Panc1 (cell line): Measurements from ENCODE around the gene FABP7. TPM values are rescaled to one million over a fixed set of nuclear protein-coding genes. Genes with fewer than 3 reads are reported as not detected.

ENCODE experiments used
- ATAC-seq: fragments of 200-7000 bp; cut with Tn5 transposase; 2 replicates; pipeline ENCODE4 v1.9.1; 2020; ENCODE audit warnings: mild to moderate bottlenecking, moderate library complexity
- BruUV-seq: library from RNA; stranded (reverse); fragments of 400-500 nt; replicated peaks from 2 replicates; lab custom pipeline; 2021; lab: Mats Ljungman, UMichigan
- CTCF ChIA-PET: fragments of 300-600 bp; sonication (Branson Sonifier 250); formaldehyde crosslinking; loops from one replicate; lab custom pipeline; 2022; ENCODE audit warnings: antibody characterized with exemption; lab: Charles Lee
- POLR2A ChIA-PET: fragments of 300-600 bp; sonication (Branson Sonifier 250); formaldehyde crosslinking; loops from one replicate; lab custom pipeline; 2022; ENCODE audit warnings: antibody characterized with exemption; lab: Charles Lee
- DNase-seq: peaks from one replicate; pipeline ENCODE4 v3.0.0-alpha.2; 2010; ENCODE audit warnings: low read depth, low spot score
- H3K27ac ChIP-seq: 2 replicates; pipeline ENCODE4 v1.5.1; 2011; ENCODE audit warnings: mild to moderate bottlenecking, low read length, inconsistent platforms
- H3K27me3 ChIP-seq: fragments of 200-500 bp; sonication (Bioruptor generic); 2 replicates; pipeline ENCODE4 v1.6.0; 2014; ENCODE audit warnings: low read length, inconsistent platforms; ENCODE audit not compliant: control insufficient read depth, insufficient read depth
- H3K36me3 ChIP-seq: fragments of 200-500 bp; sonication (Bioruptor generic); 2 replicates; pipeline ENCODE4 v1.5.1; 2014; ENCODE audit warnings: inconsistent platforms, mild to moderate bottlenecking, low read length, moderate library complexity; ENCODE audit not compliant: control insufficient read depth, insufficient read depth
- H3K4me1 ChIP-seq: 2 replicates; pipeline ENCODE4 v1.5.1; 2011; ENCODE audit warnings: inconsistent platforms, mild to moderate bottlenecking, low read length, moderate library complexity; ENCODE audit not compliant: control insufficient read depth, insufficient read depth
- H3K4me3 ChIP-seq, 2 experiments: 2 replicates each; pipeline ENCODE4 v1.5.1; 2011 to 2012; ENCODE audit warnings: low read depth in 2 of 2, low read length in 2 of 2, mild to moderate bottlenecking in 2 of 2, inconsistent platforms in 1 of 2, moderate library complexity in 1 of 2
- H3K9me3 ChIP-seq: fragments of 200-500 bp; sonication (Bioruptor generic); 2 replicates; pipeline ENCODE4 v1.5.1; 2014; ENCODE audit warnings: low read depth, mild to moderate bottlenecking, inconsistent platforms, low read length, moderate library complexity; ENCODE audit not compliant: control insufficient read depth, insufficient read depth
- CTCF ChIP-seq: fragments of 450-650 bp; IDR thresholded peaks from 2 replicates; pipeline ENCODE4 v1.5.1; 2017; ENCODE audit warnings: mild to moderate bottlenecking
- POLR2AphosphoS5 ChIP-seq: IDR thresholded peaks from 2 replicates; pipeline ENCODE4 v1.6.1; 2012; ENCODE audit warnings: mild to moderate bottlenecking, low read depth, low read length, moderate library complexity
- REST ChIP-seq, 2 experiments: IDR thresholded peaks; 2 replicates each; pipeline ENCODE4 v1.6.1; 2011 to 2012; ENCODE audit warnings: low read depth in 2 of 2, control low read depth in 1 of 2, low read length in 1 of 2, mild to moderate bottlenecking in 1 of 2, moderate library complexity in 1 of 2; ENCODE audit not compliant: insufficient read depth in 1 of 2
- SIN3A ChIP-seq: IDR thresholded peaks from 2 replicates; pipeline ENCODE4 v1.6.1; 2012; ENCODE audit warnings: low read depth, mild to moderate bottlenecking, low read length, moderate library complexity, borderline replicate concordance; ENCODE audit not compliant: insufficient read depth
- TCF7L2 ChIP-seq: IDR thresholded peaks from 2 replicates; pipeline ENCODE4 v1.6.1; 2011; ENCODE audit warnings: mild to moderate bottlenecking, low read depth, low read length, inconsistent platforms
- in situ Hi-C: cut with HindIII; loops from 2 replicates; pipeline ENCODE4 v1.10.0; 2016; ENCODE audit warnings: low sequenced_read_pairs, low pct_unique_long_range_greater_than_20kb
- intact Hi-C: fragments of 100-400 bp; cut with micrococcal nuclease; formaldehyde crosslinking; loops from one replicate; pipeline ENCODE4 v1.10.0; 2022; ENCODE audit not compliant: unreplicated experiment
- total RNA-seq: library from RNA; stranded (reverse); gene quantifications from one replicate; pipeline ENCODE4 v1.2.1, GENCODE V29; 2021; ENCODE audit not compliant: unreplicated experiment

FABP7 gene
- total RNA-seq, 1 experiment from 2014 or later, result not detected

GRCh38 chr6:122766256-122766655, 13.3 kb upstream of the FABP7 start:
- TF ChIP-seq TCF7L2 (no peak), SIN3A (no peak), POLR2AphosphoS5 (no peak), CTCF (no peak), REST (IDR thresholded peaks at IDR 0.05; ENCODE audit: insufficient read depth in 1 of 2, low read depth in 2 of 2, low read length in 1 of 2) (no peak)
- Histone ChIP-seq H3K27me3 (no peaks in the 10 kb centered on the region; the same call in 1 of the 2 replicates), H3K36me3 (no peaks in the 10 kb centered on the region), H3K9me3 (no peaks in the 10 kb centered on the region), H3K27ac (no peak overlapping the region), H3K4me3 (no peak overlapping the region), H3K4me1 (no peaks in the 10 kb centered on the region)
- ChIA-PET POLR2A (no interaction called here), CTCF (no interaction called here)
- ATAC-seq, result no peak
- intact Hi-C loops, result no loop called here
- in situ Hi-C loops, result no loop called here
- no peak for DNase-seq
- BruUV-seq, result no TSS peak

- BruUV-seq, result no TSS peak
- no peak overlapping the region for H3K27ac ChIP-seq
- no peaks in the 10 kb centered on the region for H3K9me3 ChIP-seq
- intact Hi-C loops (no loop called here), in situ Hi-C loops (no loop called here)
- H3K27me3 ChIP-seq, result no peaks in the 10 kb centered on the region; the same call in 1 of the 2 replicates
- POLR2A ChIA-PET, result no interaction called here
- CTCF ChIA-PET, result no interaction called here
- no peak for TF ChIP-seq CTCF
- no peak for TF ChIP-seq SIN3A
- no peak for TF ChIP-seq REST (IDR thresholded peaks at IDR 0.05; ENCODE audit: insufficient read depth in 1 of 2, low read depth in 2 of 2, low read length in 1 of 2)
- TF ChIP-seq TCF7L2, result no peak
- TF ChIP-seq POLR2AphosphoS5, result no peak
- H3K4me1 ChIP-seq, result no peaks in the 10 kb centered on the region
- H3K4me3 ChIP-seq, result no peak overlapping the region
- H3K36me3 ChIP-seq, result no peaks in the 10 kb centered on the region
- DNase-seq, result no peak
- ATAC-seq, result no peak
Measured at GRCh38 chr6:122770835-122771601, 8.5 kb upstream of the FABP7 start.
